Stomach (tissue), 9 donors: ENCODE measurements around the gene ARHGAP29. TPM values are rescaled to one million over a fixed set of nuclear protein-coding genes. Genes with fewer than 3 reads are reported as not detected.

ENCODE experiments used
- DNase-seq, 2 donors: peaks; one replicate each; pipeline versions ENCODE4 v3.0.0 to v3.0.0-alpha.2; 2013 to 2019
- H3K27ac ChIP-seq, 5 donors: fragments of 200-600 bp in 4 of 5; sonication (generic) in 4 of 5; one replicate each; pipeline ENCODE4 v1.5.1; 2013 to 2019; ENCODE audit warnings: mild to moderate bottlenecking in 1 of 5, moderate library complexity in 1 of 5
- H3K27me3 ChIP-seq, 3 donors: fragments of 200-600 bp; sonication (generic); one replicate each; pipeline ENCODE4 v1.5.1; 2017 to 2019; ENCODE audit warnings: mixed run types in 1 of 3
- H3K36me3 ChIP-seq, 4 donors: fragments of 200-600 bp; sonication (generic); 1 replicate in 3 of 4; 2 replicates in 1 of 4; pipeline ENCODE4 v1.5.1; 2016 to 2019
- H3K4me1 ChIP-seq, 4 donors: fragments of 200-600 bp; sonication (generic); one replicate each; pipeline ENCODE4 v1.5.1; 2016 to 2019
- H3K4me3 ChIP-seq, 4 donors: fragments of 200-600 bp; sonication (generic) in 3 of 4; one replicate each; pipeline ENCODE4 v1.5.1; 2016 to 2019; ENCODE audit warnings: mild to moderate bottlenecking in 1 of 4
- H3K9me3 ChIP-seq, 4 donors: fragments of 200-600 bp; sonication (generic); one replicate each; pipeline ENCODE4 v1.5.1; 2016 to 2019
- CTCF ChIP-seq, 7 experiments: fragments of 450-650 bp in 4 of 7; fragments of 200-600 bp in 3 of 7; sonication (generic) in 3 of 7; IDR thresholded peaks; one replicate each; pipeline ENCODE4 v1.5.1; 2016 to 2019; ENCODE audit warnings: antibody characterized with exemption in 7 of 7, control low read depth in 2 of 7, mild to moderate bottlenecking in 1 of 7
- EP300 ChIP-seq: sonication (generic); formaldehyde crosslinking; IDR thresholded peaks from one replicate; pipeline ENCODE4 v1.6.1; 2017; ENCODE audit warnings: antibody characterized with exemption
- POLR2A ChIP-seq, 4 donors: fragments of 450-650 bp; IDR thresholded peaks; one replicate each; pipeline ENCODE4 v1.6.1; 2016; ENCODE audit warnings: antibody characterized with exemption in 4 of 4, control low read depth in 2 of 4, mild to moderate bottlenecking in 1 of 4, moderate library complexity in 1 of 4
- POLR2AphosphoS5 ChIP-seq, 3 donors: sonication (generic); formaldehyde crosslinking; IDR thresholded peaks; one replicate each; pipeline ENCODE4 v1.6.1; 2016; ENCODE audit warnings: antibody characterized with exemption in 3 of 3
- WGBS, 5 donors: extraction: QIAGEN DNeasy Blood & Tissue Kit in 3 of 5; methylation state at CpG; one replicate each; pipeline versions ENCODE4 v1.1.5 to v1.1.7; 2013 to 2018; 5-methylcytosine and 5-hydroxymethylcytosine counted together
- intact Hi-C: fragments of 100-400 bp; cut with DNase I; formaldehyde crosslinking; loops from one replicate; pipeline ENCODE4 v1.15.1; 2023; ENCODE audit warnings: low total_unique reads
- polyA plus RNA-seq, 3 donors: library from polyadenylated mRNA; stranded (reverse); fragments of 200-250 nt; gene quantifications; one replicate each; pipeline ENCODE4 v1.2.3, GENCODE V29; 2013
- total RNA-seq, 5 donors: library from RNA; depleted of rRNA; stranded (reverse); fragments of >200 nt; gene quantifications; one replicate each; pipeline versions ENCODE4 v1.1.0 to v1.2.3, GENCODE V29; 2014 to 2016
- donor health status: healthy with polysubstance abuse.
- donor health status: Bipolar disorder and iron deficiency.
- donor health status: healthy.

The ARHGAP29 gene
- total and polyA plus RNA-seq, 8 donors = 4.4 to 90.9 (median 17.6) TPM

- no peak overlapping the region for H3K4me3 ChIP-seq
- no peak overlapping the region for H3K27ac ChIP-seq
- no peak for TF ChIP-seq CTCF (IDR thresholded peaks at IDR 0.05)
- TF ChIP-seq EP300 = no peak
- TF ChIP-seq POLR2AphosphoS5 (IDR thresholded peaks at IDR 0.05) = no peak
- no peak for TF ChIP-seq POLR2A (IDR thresholded peaks at IDR 0.05)
- no peaks in the 10 kb centered on the region for H3K36me3 ChIP-seq
- intact Hi-C loops = no loop called here
- no peaks in the 10 kb centered on the region for H3K27me3 ChIP-seq
- peaks cover 0 to 26% (median 14%) of the 10 kb centered on the region in 4 donors for H3K4me1 ChIP-seq
- no peak for DNase-seq
- WGBS, 5 donors = 88 to 97% (median 93%) methylated on average over 2 of the region's 2 CpGs
- H3K9me3 ChIP-seq = no peaks in the 10 kb centered on the region
Observed at GRCh38 chr1:94270801-94271203, 33.4 kb upstream of the ARHGAP29 start.

GRCh38 chr1:94269921-94270320, 32.5 kb upstream of the ARHGAP29 start:
- intact Hi-C loops = no loop called here
- 85 to 91% (median 87%) methylated on average over 2 of the region's 2 CpGs for WGBS, 5 donors
- no peaks in the 10 kb centered on the region for H3K9me3 ChIP-seq
- peaks cover 5 to 33% (median 11%) of the 10 kb centered on the region in 4 donors for H3K4me1 ChIP-seq
- TF ChIP-seq CTCF (IDR thresholded peaks at IDR 0.05) = no peak
- no peak for TF ChIP-seq EP300
- TF ChIP-seq POLR2AphosphoS5 (IDR thresholded peaks at IDR 0.05) = no peak
- no peak for TF ChIP-seq POLR2A (IDR thresholded peaks at IDR 0.05)
- DNase-seq = no peak
- H3K4me3 ChIP-seq = no peak overlapping the region
- no peak overlapping the region for H3K27ac ChIP-seq
- no peaks in the 10 kb centered on the region for H3K36me3 ChIP-seq
- no peaks in the 10 kb centered on the region for H3K27me3 ChIP-seq

GRCh38 chr1:94265906-94266305, 28.5 kb upstream of the ARHGAP29 start:
- intact Hi-C loops = no loop called here
- WGBS, 5 donors = 60 to 87% (median 68%) methylated on average over 2 of the region's 2 CpGs
- Histone ChIP-seq H3K27me3 (no peaks in the 10 kb centered on the region), H3K36me3 (no peaks in the 10 kb centered on the region), H3K4me1 (peaks cover 0 to 19% (median 5%) of the 10 kb centered on the region in 4 donors), H3K27ac (peak overlapping the region in 1 of 5 donors; percentile 32), H3K9me3 (no peaks in the 10 kb centered on the region), H3K4me3 (no peak overlapping the region)
- TF ChIP-seq CTCF (IDR thresholded peaks at IDR 0.05) (no peak), POLR2A (IDR thresholded peaks at IDR 0.05) (no peak), EP300 (no peak), POLR2AphosphoS5 (IDR thresholded peaks at IDR 0.05) (no peak)
- no peak for DNase-seq

- Histone ChIP-seq H3K9me3 (no peaks in the 10 kb centered on the region), H3K36me3 (no peaks in the 10 kb centered on the region), H3K27ac (peak overlapping the region in 1 of 5 donors; percentile 32), H3K4me1 (peaks cover 0 to 19% (median 5%) of the 10 kb centered on the region in 4 donors), H3K27me3 (no peaks in the 10 kb centered on the region), H3K4me3 (no peak overlapping the region)
- WGBS, 5 donors = 12 to 32% (median 23%) methylated on average over 3 of the region's 3 CpGs
- TF ChIP-seq EP300 (no peak), CTCF (IDR thresholded peaks at IDR 0.05) (no peak), POLR2A (IDR thresholded peaks at IDR 0.05) (no peak), POLR2AphosphoS5 (IDR thresholded peaks at IDR 0.05) (no peak)
- peak in 1 of 2 donors; percentile 60 for DNase-seq
- intact Hi-C loops = no loop called here
Observed at GRCh38 chr1:94265011-94265422, 27.6 kb upstream of the ARHGAP29 start.
